K562 (cell line): ENCODE results near the gene CTDSPL2. TPM values are rescaled to one million over a fixed set of nuclear protein-coding genes. Genes with fewer than 3 reads are reported as not detected.

Experiments used
- BRF1 ChIP-seq: IDR thresholded peaks from 3 replicates; pipeline ENCODE4 v1.6.1; 2011; ENCODE audit warnings: borderline replicate concordance, mild to moderate bottlenecking; ENCODE audit not compliant: insufficient read length; ENCODE audit errors: extremely low read depth
- RCOR1 ChIP-seq, 2 experiments: IDR thresholded peaks; 2 replicates each; pipeline ENCODE4 v1.6.1; 2012; ENCODE audit warnings: low read depth in 2 of 2, low read length in 2 of 2, borderline replicate concordance in 1 of 2, improper control_type of control experiment in 1 of 2
- TBP ChIP-seq: optimal IDR thresholded peaks from 2 replicates; pipeline ENCODE3; 2011; ENCODE audit warnings: low read depth, low read length, improper control_type of control experiment
- polyA plus RNA-seq, 8 experiments: library from polyadenylated mRNA; depleted of rRNA in 4 of 8; stranded (reverse) in 5 of 8; unstranded in 3 of 8; fragments of >200 nt; fragmentation: Nextera tagmentation in 2 of 8; fragmentation: Illumina TruSeq in 1 of 8; extraction: Ambion mirVana in 2 of 8; extraction: Trizol in 1 of 8; gene quantifications; 2 replicates each; pipeline versions ENCODE4 v1.2.1 to v1.2.3, GENCODE V29; 2011 to 2014; ENCODE audit warnings: inconsistent platforms in 1 of 8, missing spikeins in 1 of 8
- total RNA-seq, 7 experiments: library from RNA; depleted of rRNA in 6 of 7; stranded (reverse); fragments of >200 nt in 6 of 7; fragmentation: Illumina TruSeq in 2 of 7; extraction: Trizol in 2 of 7; gene quantifications; 2 replicates each; pipeline versions ENCODE4 v1.2.1 to v1.2.3, GENCODE V29; 2011 to 2021; ENCODE audit warnings: low replicate concordance in 1 of 7
- TF ChIP-seq, protein P1 (sequence below), 2 experiments: fragments of 450-650 bp in 1 of 2; IDR thresholded peaks; 2 replicates each; pipeline ENCODE4 v1.6.1; 2011 to 2017; ENCODE audit warnings: low read depth in 2 of 2, antibody characterized with exemption in 1 of 2, borderline replicate concordance in 1 of 2, low read length in 1 of 2, mild to moderate bottlenecking in 1 of 2, mixed read lengths in 1 of 2; ENCODE audit not compliant: control insufficient read depth in 1 of 2
- TF ChIP-seq, protein P2 (sequence below), 3 experiments: IDR thresholded peaks in 2 of 3; conservative IDR thresholded peaks in 1 of 3; 2 replicates each; pipeline ENCODE4 v1.5.1; 2011 to 2012; ENCODE audit warnings: low read length in 3 of 3, mild to moderate bottlenecking in 3 of 3, control low read depth in 2 of 3, improper control_type of control experiment in 1 of 3, inconsistent platforms in 1 of 3, low read depth in 1 of 3, mixed read lengths in 1 of 3, moderate library complexity in 1 of 3; ENCODE audit not compliant: insufficient read depth in 2 of 3

The CTDSPL2 gene
- total and polyA plus RNA-seq, 9 of the 15 experiments (the other 6 are each of a cell fraction or from before 2014, with no cell fraction given) = 16.8 to 79.0 (median 53.1) TPM

DNA sequence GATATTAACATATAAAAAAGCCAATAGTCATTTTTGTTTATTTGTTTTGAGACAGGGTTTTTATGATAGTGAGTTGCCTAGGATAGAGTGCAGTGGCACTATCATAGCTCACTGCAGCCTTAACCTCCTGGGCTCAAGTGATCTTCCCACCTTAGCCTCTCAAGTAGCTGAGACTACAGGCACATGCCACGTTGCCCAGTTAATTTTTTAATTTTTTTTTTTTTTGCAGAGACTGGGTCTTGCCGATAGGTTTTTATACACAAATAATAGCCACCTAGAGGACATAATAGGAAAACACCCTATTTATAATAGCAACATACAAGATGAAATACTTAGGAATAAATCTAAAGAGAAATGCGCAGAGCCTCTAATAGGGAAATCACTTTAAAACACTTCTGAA, 122.8 kb downstream of the CTDSPL2 start (continued):
- TF ChIP-seq, protein P1, sequence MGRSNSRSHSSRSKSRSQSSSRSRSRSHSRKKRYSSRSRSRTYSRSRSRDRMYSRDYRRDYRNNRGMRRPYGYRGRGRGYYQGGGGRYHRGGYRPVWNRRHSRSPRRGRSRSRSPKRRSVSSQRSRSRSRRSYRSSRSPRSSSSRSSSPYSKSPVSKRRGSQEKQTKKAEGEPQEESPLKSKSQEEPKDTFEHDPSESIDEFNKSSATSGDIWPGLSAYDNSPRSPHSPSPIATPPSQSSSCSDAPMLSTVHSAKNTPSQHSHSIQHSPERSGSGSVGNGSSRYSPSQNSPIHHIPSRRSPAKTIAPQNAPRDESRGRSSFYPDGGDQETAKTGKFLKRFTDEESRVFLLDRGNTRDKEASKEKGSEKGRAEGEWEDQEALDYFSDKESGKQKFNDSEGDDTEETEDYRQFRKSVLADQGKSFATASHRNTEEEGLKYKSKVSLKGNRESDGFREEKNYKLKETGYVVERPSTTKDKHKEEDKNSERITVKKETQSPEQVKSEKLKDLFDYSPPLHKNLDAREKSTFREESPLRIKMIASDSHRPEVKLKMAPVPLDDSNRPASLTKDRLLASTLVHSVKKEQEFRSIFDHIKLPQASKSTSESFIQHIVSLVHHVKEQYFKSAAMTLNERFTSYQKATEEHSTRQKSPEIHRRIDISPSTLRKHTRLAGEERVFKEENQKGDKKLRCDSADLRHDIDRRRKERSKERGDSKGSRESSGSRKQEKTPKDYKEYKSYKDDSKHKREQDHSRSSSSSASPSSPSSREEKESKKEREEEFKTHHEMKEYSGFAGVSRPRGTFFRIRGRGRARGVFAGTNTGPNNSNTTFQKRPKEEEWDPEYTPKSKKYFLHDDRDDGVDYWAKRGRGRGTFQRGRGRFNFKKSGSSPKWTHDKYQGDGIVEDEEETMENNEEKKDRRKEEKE (IDR thresholded peaks at IDR 0.05; ENCODE audit: borderline replicate concordance in 1 of 2, control insufficient read depth in 1 of 2, low read depth in 2 of 2, low read length in 1 of 2) = no peak
- TF ChIP-seq TBP (no peak), BRF1 (no peak), RCOR1 (IDR thresholded peaks at IDR 0.05; ENCODE audit: borderline replicate concordance in 1 of 2, low read depth in 2 of 2, low read length in 2 of 2) (no peak)
- TF ChIP-seq, protein P2, sequence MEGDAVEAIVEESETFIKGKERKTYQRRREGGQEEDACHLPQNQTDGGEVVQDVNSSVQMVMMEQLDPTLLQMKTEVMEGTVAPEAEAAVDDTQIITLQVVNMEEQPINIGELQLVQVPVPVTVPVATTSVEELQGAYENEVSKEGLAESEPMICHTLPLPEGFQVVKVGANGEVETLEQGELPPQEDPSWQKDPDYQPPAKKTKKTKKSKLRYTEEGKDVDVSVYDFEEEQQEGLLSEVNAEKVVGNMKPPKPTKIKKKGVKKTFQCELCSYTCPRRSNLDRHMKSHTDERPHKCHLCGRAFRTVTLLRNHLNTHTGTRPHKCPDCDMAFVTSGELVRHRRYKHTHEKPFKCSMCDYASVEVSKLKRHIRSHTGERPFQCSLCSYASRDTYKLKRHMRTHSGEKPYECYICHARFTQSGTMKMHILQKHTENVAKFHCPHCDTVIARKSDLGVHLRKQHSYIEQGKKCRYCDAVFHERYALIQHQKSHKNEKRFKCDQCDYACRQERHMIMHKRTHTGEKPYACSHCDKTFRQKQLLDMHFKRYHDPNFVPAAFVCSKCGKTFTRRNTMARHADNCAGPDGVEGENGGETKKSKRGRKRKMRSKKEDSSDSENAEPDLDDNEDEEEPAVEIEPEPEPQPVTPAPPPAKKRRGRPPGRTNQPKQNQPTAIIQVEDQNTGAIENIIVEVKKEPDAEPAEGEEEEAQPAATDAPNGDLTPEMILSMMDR (IDR thresholded peaks at IDR 0.05 in 2 of 3, conservative IDR thresholded peaks at IDR 0.05 in 1 of 3; ENCODE audit: insufficient read depth in 2 of 3, low read depth in 1 of 3, low read length in 3 of 3) = peak in 2 of 3 experiments; percentile 28 to 29; a peak in 2 of 6 replicates
